SK-MEL-5 (cell line): Measurements from ENCODE around the gene CCND3. TPM values are rescaled to one million over a fixed set of nuclear protein-coding genes. Genes with fewer than 3 reads are reported as not detected.

Source experiments
- DNase-seq: peaks from one replicate; pipeline ENCODE4 v3.0.0-alpha.2; 2016; ENCODE audit warnings: low read depth, low spot score
- in situ Hi-C: cut with HindIII; loops from 2 replicates; pipeline ENCODE4 v1.10.0; 2016; ENCODE audit warnings: low sequenced_read_pairs, high pct_unique_total_duplicates, low pct_unique_long_range_greater_than_20kb
- total RNA-seq: library from RNA; depleted of rRNA; stranded (reverse); fragments of >200 nt; shearing (Covaris generic); gene quantifications from 2 replicates; pipeline ENCODE4 v1.2.3, GENCODE V29; 2014

The CCND3 gene
- total RNA-seq, 1 experiment from 2014 or later = 26.9 TPM

- in situ Hi-C loops = no loop called here
- no peak for DNase-seq
These were observed 5.9 kb downstream of the CCND3 start for GRCh38 chr6:41935685-41936072.

GRCh38 chr6:41935193-41935574 is 6.4 kb downstream of the CCND3 start:
- no peak for DNase-seq
- in situ Hi-C loops = no loop called here

- in situ Hi-C loops = no loop called here
- no peak for DNase-seq
These were observed 7.1 kb downstream of the CCND3 start for GRCh38 chr6:41934278-41935192.

GRCh38 chr6:41932378-41932777 is 9.2 kb downstream of the CCND3 start:
- in situ Hi-C loops = no loop called here
- no peak for DNase-seq

GRCh38 chr6:41931792-41932191 is 9.8 kb downstream of the CCND3 start:
- DNase-seq = no peak
- in situ Hi-C loops = no loop called here

GRCh38 chr6:41929924-41930323 is 11.7 kb downstream of the CCND3 start:
- in situ Hi-C loops = no loop called here
- DNase-seq = no peak

GRCh38 chr6:41927253-41927652 is 14.4 kb downstream of the CCND3 start:
- no peak for DNase-seq
- in situ Hi-C loops = no loop called here

GRCh38 chr6:41922154-41922553 is 19.5 kb downstream of the CCND3 start:
- DNase-seq = no peak
- in situ Hi-C loops = no loop called here

- in situ Hi-C loops = no loop called here
- no peak for DNase-seq
These were observed 20.0 kb downstream of the CCND3 start for GRCh38 chr6:41921712-41921998.

- in situ Hi-C loops = no loop called here
- DNase-seq = peak; percentile 92
These were observed 20.5 kb downstream of the CCND3 start, which contains the start of the genes BYSL and MED20 for GRCh38 chr6:41920921-41921711. Gene BYSL, plus strand, starts transcription at chr6:41921499. Its CDS starts 64 bp downstream, at chr6:41921563. Gene MED20, minus strand, starts transcription at chr6:41921139. Its CDS starts 121 bp downstream, at chr6:41921018.

GRCh38 chr6:41917528-41917927 is 24.1 kb downstream of the CCND3 start:
- in situ Hi-C loops = no loop called here
- DNase-seq = no peak

GRCh38 chr6:41914869-41915530 is 26.6 kb downstream of the CCND3 start:
- in situ Hi-C loops = no loop called here
- no peak for DNase-seq

GRCh38 chr6:41914343-41914742 is 27.3 kb downstream of the CCND3 start:
- DNase-seq = no peak
- in situ Hi-C loops = no loop called here

- in situ Hi-C loops = no loop called here
- DNase-seq = no peak
These were observed 31.9 kb downstream of the CCND3 start for GRCh38 chr6:41909727-41910126.

- in situ Hi-C loops = no loop called here
These were observed 39.6 kb downstream of the CCND3 start for GRCh38 chr6:41901882-41902519.

GRCh38 chr6:41900861-41901260 is 40.7 kb downstream of the CCND3 start:
- in situ Hi-C loops = no loop called here

More at GRCh38 chr6:41901882-41902519, 39.6 kb downstream of the CCND3 start:
- peak; percentile 82 for DNase-seq

GRCh38 chr6:41896281-41896680 is 45.3 kb downstream of the CCND3 start:
- no peak for DNase-seq
- in situ Hi-C loops = no loop called here

More at GRCh38 chr6:41900861-41901260, 40.7 kb downstream of the CCND3 start:
- DNase-seq = no peak
